Urinary bladder (tissue), 4 donors: Measurements from ENCODE around the gene CLINT1. TPM values are rescaled to one million over a fixed set of nuclear protein-coding genes. Genes with fewer than 3 reads are reported as not detected.

Experiments
- DNase-seq: peaks from one replicate; pipeline ENCODE4 v3.0.0-alpha.2; 2015; ENCODE audit errors: extremely low spot score
- H3K27ac ChIP-seq: one replicate; pipeline ENCODE4 v1.5.1; 2013; ENCODE audit warnings: low read depth, mild to moderate bottlenecking, moderate library complexity
- H3K36me3 ChIP-seq: one replicate; pipeline ENCODE4 v1.6.1; 2013; ENCODE audit warnings: mild to moderate bottlenecking, moderate library complexity; ENCODE audit not compliant: insufficient read depth
- H3K4me1 ChIP-seq: one replicate; pipeline ENCODE4 v1.6.1; 2013; ENCODE audit warnings: mild to moderate bottlenecking, moderate library complexity; ENCODE audit not compliant: insufficient read depth
- H3K4me3 ChIP-seq: one replicate; pipeline ENCODE4 v1.5.1; 2013; ENCODE audit warnings: low read depth, low read length
- WGBS: extraction: QIAGEN DNeasy Blood & Tissue Kit; methylation state at CpG from one replicate; pipeline ENCODE4 v1.1.7; 2013; 5-methylcytosine and 5-hydroxymethylcytosine counted together
- polyA plus RNA-seq: library from polyadenylated mRNA; stranded (reverse); fragments of 200-250 nt; gene quantifications from one replicate; pipeline ENCODE4 v1.2.3, GENCODE V29; 2013
- total RNA-seq: library from RNA; depleted of rRNA; stranded (reverse); fragments of >200 nt; gene quantifications from one replicate; pipeline ENCODE4 v1.2.3, GENCODE V29; 2014
- donor health status: healthy with polysubstance abuse.
- donor health status: healthy.

Gene CLINT1
- total and polyA plus RNA-seq, 2 donors: 46.8 to 131 TPM

GRCh38 chr5:157779221-157779620 is 79.7 kb downstream of the CLINT1 start:
- 89% methylated on average over 6 of the region's 6 CpGs for WGBS
- no peak for DNase-seq
- Histone ChIP-seq H3K4me3 (no peak overlapping the region), H3K4me1 (no peaks in the 10 kb centered on the region), H3K36me3 (no peaks in the 10 kb centered on the region), H3K27ac (no peak overlapping the region)

- no peaks in the 10 kb centered on the region for H3K4me1 ChIP-seq
- H3K27ac ChIP-seq: no peak overlapping the region
- WGBS: 63% methylated on average over 8 of the region's 8 CpGs
- H3K4me3 ChIP-seq: no peak overlapping the region
- H3K36me3 ChIP-seq: no peaks in the 10 kb centered on the region
- no peak for DNase-seq
These were observed 80.7 kb downstream of the CLINT1 start for GRCh38 chr5:157778121-157778805.

- DNase-seq: no peak
- WGBS: 81% methylated on average over 10 of the region's 10 CpGs
- no peaks in the 10 kb centered on the region for H3K36me3 ChIP-seq
- H3K4me1 ChIP-seq: no peaks in the 10 kb centered on the region
- no peak overlapping the region for H3K27ac ChIP-seq
- H3K4me3 ChIP-seq: no peak overlapping the region
These were observed 86.8 kb downstream of the CLINT1 start for GRCh38 chr5:157772127-157772526.

GRCh38 chr5:157770665-157771064 is 88.3 kb downstream of the CLINT1 start:
- 96% methylated on average over 4 of the region's 4 CpGs for WGBS
- Histone ChIP-seq H3K36me3 (no peaks in the 10 kb centered on the region), H3K27ac (no peak overlapping the region), H3K4me1 (no peaks in the 10 kb centered on the region), H3K4me3 (no peak overlapping the region)
- no peak for DNase-seq

- Histone ChIP-seq H3K4me3 (no peak overlapping the region), H3K36me3 (no peaks in the 10 kb centered on the region), H3K4me1 (no peaks in the 10 kb centered on the region), H3K27ac (no peak overlapping the region)
- no peak for DNase-seq
- WGBS: 98% methylated on average over 3 of the region's 3 CpGs
These were observed 91.3 kb downstream of the CLINT1 start for GRCh38 chr5:157767689-157768088.

- no peak overlapping the region for H3K4me3 ChIP-seq
- H3K36me3 ChIP-seq: no peaks in the 10 kb centered on the region
- 68% methylated on average over 1 of the region's 1 CpG for WGBS
- H3K4me1 ChIP-seq: no peaks in the 10 kb centered on the region
- DNase-seq: no peak
- no peak overlapping the region for H3K27ac ChIP-seq
These were observed 92.0 kb downstream of the CLINT1 start for GRCh38 chr5:157766902-157767301.

GRCh38 chr5:157766442-157766841 is 92.5 kb downstream of the CLINT1 start:
- no peak for DNase-seq
- Histone ChIP-seq H3K36me3 (no peaks in the 10 kb centered on the region), H3K4me1 (no peaks in the 10 kb centered on the region), H3K4me3 (no peak overlapping the region), H3K27ac (no peak overlapping the region)
- 98% methylated on average over 7 of the region's 7 CpGs for WGBS

GRCh38 chr5:157764531-157764930 is 94.4 kb downstream of the CLINT1 start:
- H3K4me1 ChIP-seq: no peaks in the 10 kb centered on the region
- no peaks in the 10 kb centered on the region for H3K36me3 ChIP-seq
- WGBS: 82% methylated on average over 6 of the region's 6 CpGs
- DNase-seq: no peak
- no peak overlapping the region for H3K27ac ChIP-seq
- H3K4me3 ChIP-seq: no peak overlapping the region

- no peak for DNase-seq
- Histone ChIP-seq H3K27ac (no peak overlapping the region), H3K4me1 (no peaks in the 10 kb centered on the region), H3K36me3 (no peaks in the 10 kb centered on the region), H3K4me3 (no peak overlapping the region)
- WGBS: 32% methylated on average over 10 of the region's 10 CpGs
These were observed 97.0 kb downstream of the CLINT1 start for GRCh38 chr5:157761690-157762621.

- no peaks in the 10 kb centered on the region for H3K36me3 ChIP-seq
- no peak overlapping the region for H3K27ac ChIP-seq
- H3K4me1 ChIP-seq: no peaks in the 10 kb centered on the region
- 62% methylated on average over 1 of the region's 1 CpG for WGBS
- DNase-seq: no peak
- no peak overlapping the region for H3K4me3 ChIP-seq
These were observed 100.2 kb downstream of the CLINT1 start for GRCh38 chr5:157758706-157759105.

GRCh38 chr5:157756122-157756521 is 102.8 kb downstream of the CLINT1 start:
- Histone ChIP-seq H3K36me3 (peaks cover 4% of the 10 kb centered on the region), H3K4me3 (no peak overlapping the region), H3K27ac (no peak overlapping the region), H3K4me1 (no peaks in the 10 kb centered on the region)
- no peak for DNase-seq
- WGBS: 92% methylated on average over 3 of the region's 3 CpGs

- 25% methylated on average over 1 of the region's 1 CpG for WGBS
- Histone ChIP-seq H3K36me3 (peaks cover 4% of the 10 kb centered on the region), H3K4me1 (no peaks in the 10 kb centered on the region), H3K4me3 (no peak overlapping the region), H3K27ac (no peak overlapping the region)
- DNase-seq: no peak
These were observed 108.6 kb downstream of the CLINT1 start for GRCh38 chr5:157750320-157750719.

GRCh38 chr5:157749462-157749799 is 109.5 kb downstream of the CLINT1 start:
- WGBS: 82% methylated on average over 11 of the region's 11 CpGs
- no peak for DNase-seq
- Histone ChIP-seq H3K36me3 (peaks cover 4% of the 10 kb centered on the region), H3K27ac (no peak overlapping the region), H3K4me3 (no peak overlapping the region), H3K4me1 (no peaks in the 10 kb centered on the region)
